Measurements from ENCODE around the gene MTHFD1L. TPM values are rescaled to one million over a fixed set of nuclear protein-coding genes. Genes with fewer than 3 reads are reported as not detected.
A peak's percentile ranks its signal among the peaks of the same experiment; 100 is the strongest.

Gene MTHFD1L
- total and polyA plus RNA-seq, 4 donors: 7.6 to 34.9 (median 11.0) TPM

GRCh38 chr6:151010071-151010470 lies 144.6 kb downstream of the MTHFD1L start:
- peaks cover 2 to 41% (median 18%) of the 10 kb centered on the region in 5 donors for H3K4me1 ChIP-seq (ENCODE audit: control insufficient read depth in 5 of 5, insufficient read depth in 5 of 5, low read length in 5 of 5)
- no peak overlapping the region for H3K27ac ChIP-seq (ENCODE audit: low read depth in 1 of 2, low read length in 1 of 2)
- ATAC-seq (ENCODE audit: insufficient read depth, low FRiP score): no peak
- no peaks in the 10 kb centered on the region for H3K27me3 ChIP-seq (ENCODE audit: control insufficient read depth in 3 of 3, insufficient read depth in 3 of 3, low read length in 2 of 3)
- H3K36me3 ChIP-seq (ENCODE audit: control insufficient read depth in 4 of 4, insufficient read depth in 4 of 4, low read length in 4 of 4): peaks cover 0 to 2% (median 0%) of the 10 kb centered on the region in 4 donors
- TF ChIP-seq, protein P1, sequence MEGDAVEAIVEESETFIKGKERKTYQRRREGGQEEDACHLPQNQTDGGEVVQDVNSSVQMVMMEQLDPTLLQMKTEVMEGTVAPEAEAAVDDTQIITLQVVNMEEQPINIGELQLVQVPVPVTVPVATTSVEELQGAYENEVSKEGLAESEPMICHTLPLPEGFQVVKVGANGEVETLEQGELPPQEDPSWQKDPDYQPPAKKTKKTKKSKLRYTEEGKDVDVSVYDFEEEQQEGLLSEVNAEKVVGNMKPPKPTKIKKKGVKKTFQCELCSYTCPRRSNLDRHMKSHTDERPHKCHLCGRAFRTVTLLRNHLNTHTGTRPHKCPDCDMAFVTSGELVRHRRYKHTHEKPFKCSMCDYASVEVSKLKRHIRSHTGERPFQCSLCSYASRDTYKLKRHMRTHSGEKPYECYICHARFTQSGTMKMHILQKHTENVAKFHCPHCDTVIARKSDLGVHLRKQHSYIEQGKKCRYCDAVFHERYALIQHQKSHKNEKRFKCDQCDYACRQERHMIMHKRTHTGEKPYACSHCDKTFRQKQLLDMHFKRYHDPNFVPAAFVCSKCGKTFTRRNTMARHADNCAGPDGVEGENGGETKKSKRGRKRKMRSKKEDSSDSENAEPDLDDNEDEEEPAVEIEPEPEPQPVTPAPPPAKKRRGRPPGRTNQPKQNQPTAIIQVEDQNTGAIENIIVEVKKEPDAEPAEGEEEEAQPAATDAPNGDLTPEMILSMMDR (IDR thresholded peaks at IDR 0.05; ENCODE audit: control extremely low read depth, extremely low read depth): no peak
- H3K9me3 ChIP-seq (ENCODE audit: control insufficient read depth in 4 of 4, insufficient read depth in 3 of 4, low read length in 3 of 4): no peaks in the 10 kb centered on the region
- peak in 2 of 3 donors; percentile 58 to 68 for DNase-seq
- no peak overlapping the region for H3K4me3 ChIP-seq
- WGBS, 2 donors: 76 to 87% methylated on average over 5 of the region's 5 CpGs
- no peak overlapping the region for H3K9ac ChIP-seq (ENCODE audit: insufficient read depth in 1 of 2, low read length in 2 of 2)

DNA sequence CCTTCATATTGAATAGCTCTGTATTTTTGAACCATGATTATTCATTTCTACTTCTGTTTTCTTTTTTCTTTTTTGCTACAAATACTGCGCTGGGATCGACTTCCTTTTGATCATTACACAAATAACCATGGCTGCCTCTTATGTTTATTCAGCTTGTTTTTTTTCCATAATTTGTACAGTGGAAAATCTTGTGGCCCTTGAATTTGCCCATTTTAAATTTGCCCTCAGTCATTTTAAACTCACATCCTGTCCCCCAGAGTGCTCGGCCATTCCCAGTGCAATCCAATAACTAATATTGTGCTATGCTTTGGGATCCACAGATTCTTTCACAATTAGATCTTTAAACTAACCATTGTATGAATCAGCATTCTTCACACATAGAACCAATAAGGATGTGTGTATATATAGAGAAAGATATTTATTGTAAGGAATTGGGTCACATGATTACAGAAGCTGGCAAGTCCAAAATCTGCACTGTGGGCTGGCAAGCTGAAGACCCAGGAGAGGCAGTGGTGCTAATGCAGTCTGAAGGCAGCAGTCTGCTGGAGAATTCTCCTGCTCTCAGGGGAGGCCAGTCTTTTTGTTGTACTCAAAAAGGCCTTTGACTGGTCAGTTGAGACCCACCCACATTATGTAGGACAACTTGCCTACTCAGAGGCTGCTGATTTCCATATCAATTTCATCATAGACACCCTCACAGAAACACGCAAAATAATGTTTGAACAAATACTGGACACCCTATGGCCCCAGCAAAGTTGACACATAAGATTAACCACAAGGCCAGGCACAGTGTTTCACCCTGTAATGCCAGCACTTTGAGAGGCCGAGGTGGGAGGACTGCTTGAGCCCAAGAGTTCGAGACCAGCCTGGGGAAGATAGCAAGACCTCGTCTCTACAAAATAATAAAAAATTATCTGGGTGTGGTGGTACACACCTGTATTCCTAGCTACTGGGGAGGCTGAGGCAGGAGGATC lies 147.1 kb downstream of the MTHFD1L start:
- Histone ChIP-seq H3K36me3 (ENCODE audit: control insufficient read depth in 4 of 4, insufficient read depth in 4 of 4, low read length in 4 of 4) (peaks cover 0 to 6% (median 3%) of the 10 kb centered on the region in 4 donors), H3K27me3 (ENCODE audit: control insufficient read depth in 3 of 3, insufficient read depth in 3 of 3, low read length in 2 of 3) (no peaks in the 10 kb centered on the region), H3K27ac (ENCODE audit: low read depth in 1 of 2, low read length in 1 of 2) (no peak overlapping the region), H3K9me3 (ENCODE audit: control insufficient read depth in 4 of 4, insufficient read depth in 3 of 4, low read length in 3 of 4) (no peaks in the 10 kb centered on the region), H3K4me1 (ENCODE audit: control insufficient read depth in 5 of 5, insufficient read depth in 5 of 5, low read length in 5 of 5) (peaks cover 0 to 31% (median 8%) of the 10 kb centered on the region in 5 donors), H3K9ac (ENCODE audit: insufficient read depth in 1 of 2, low read length in 2 of 2) (no peak overlapping the region), H3K4me3 (no peak overlapping the region)
- ATAC-seq (ENCODE audit: insufficient read depth, low FRiP score): no peak
- TF ChIP-seq, protein P1 (IDR thresholded peaks at IDR 0.05; ENCODE audit: control extremely low read depth, extremely low read depth): no peak
- WGBS, 2 donors: 91 to 92% methylated on average over 7 of the region's 7 CpGs
- no peak for DNase-seq

GRCh38 chr6:151014404-151015100 lies 149.1 kb downstream of the MTHFD1L start:
- H3K4me1 ChIP-seq (ENCODE audit: control insufficient read depth in 5 of 5, insufficient read depth in 5 of 5, low read length in 5 of 5): peaks cover 0 to 36% (median 10%) of the 10 kb centered on the region in 5 donors
- no peak overlapping the region for H3K4me3 ChIP-seq
- no peaks in the 10 kb centered on the region for H3K27me3 ChIP-seq (ENCODE audit: control insufficient read depth in 3 of 3, insufficient read depth in 3 of 3, low read length in 2 of 3)
- DNase-seq (peak; percentile 69 to 86 (median 85)), ATAC-seq (ENCODE audit: insufficient read depth, low FRiP score) (peak; percentile 66)
- no peaks in the 10 kb centered on the region for H3K9me3 ChIP-seq (ENCODE audit: control insufficient read depth in 4 of 4, insufficient read depth in 3 of 4, low read length in 3 of 4)
- TF ChIP-seq, protein P1 (IDR thresholded peaks at IDR 0.05; ENCODE audit: control extremely low read depth, extremely low read depth): peak; percentile 85
- peak overlapping the region in 1 of 2 donors; percentile 74 for H3K9ac ChIP-seq (ENCODE audit: insufficient read depth in 1 of 2, low read length in 2 of 2)
- H3K27ac ChIP-seq (ENCODE audit: low read depth in 1 of 2, low read length in 1 of 2): no peak overlapping the region
- peaks cover 0 to 6% (median 3%) of the 10 kb centered on the region in 4 donors for H3K36me3 ChIP-seq (ENCODE audit: control insufficient read depth in 4 of 4, insufficient read depth in 4 of 4, low read length in 4 of 4)
- WGBS, 2 donors: 43 to 66% methylated on average over 6 of the region's 6 CpGs
